DOHH2 (cell line): ENCODE data around the gene SEC14L1.

Source experiments
- H3F3A ChIP-seq: fragments of 200-600 bp; sonication (generic), shearing (Covaris generic); 2 replicates; pipeline ENCODE4 v1.6.0; 2016; ENCODE audit warnings: antibody characterized with exemption, mild to moderate bottlenecking; ENCODE audit not compliant: control insufficient read depth, insufficient read depth
- H3K27ac ChIP-seq: fragments of 200-600 bp; sonication (generic); 2 replicates; pipeline ENCODE4 v1.5.1; 2014; ENCODE audit warnings: low read depth, mild to moderate bottlenecking, low read length, moderate library complexity
- H3K27me3 ChIP-seq: fragments of 200-600 bp; sonication (generic); 2 replicates; pipeline ENCODE4 v1.6.1; 2014; ENCODE audit warnings: mild to moderate bottlenecking, low read length, mixed read lengths; ENCODE audit not compliant: control insufficient read depth
- H3K36me3 ChIP-seq: fragments of 200-600 bp; sonication (generic); 2 replicates; pipeline ENCODE4 v1.6.1; 2014; ENCODE audit warnings: mild to moderate bottlenecking, low read length, moderate library complexity, mixed read lengths; ENCODE audit not compliant: control insufficient read depth
- H3K4me1 ChIP-seq: fragments of 200-600 bp; sonication (generic); 2 replicates; pipeline ENCODE4 v1.6.1; 2014; ENCODE audit warnings: mild to moderate bottlenecking, low read length, mixed read lengths; ENCODE audit not compliant: control insufficient read depth
- H3K4me2 ChIP-seq: fragments of 200-600 bp; sonication (generic); 2 replicates; pipeline ENCODE4 v1.6.0; 2014; ENCODE audit warnings: mild to moderate bottlenecking, low read length, moderate library complexity
- H3K4me3 ChIP-seq: fragments of 200-600 bp; sonication (generic); 2 replicates; pipeline ENCODE4 v1.5.1; 2014; ENCODE audit warnings: mild to moderate bottlenecking, low read length, mixed read lengths
- H3K79me2 ChIP-seq: fragments of 200-600 bp; sonication (generic); 2 replicates; pipeline ENCODE4 v1.6.1; 2014; ENCODE audit warnings: mild to moderate bottlenecking, low read length, mixed read lengths; ENCODE audit not compliant: control insufficient read depth
- H3K9me2 ChIP-seq: fragments of 200-600 bp; sonication (generic); replicated peaks from 2 replicates; pipeline ENCODE4 v1.6.1; 2014; ENCODE audit warnings: mild to moderate bottlenecking, low read length, mixed read lengths; ENCODE audit not compliant: control insufficient read depth
- H3K9me3 ChIP-seq: fragments of 200-600 bp; sonication (generic); 2 replicates; pipeline ENCODE4 v1.6.1; 2014; ENCODE audit warnings: antibody characterized with exemption, low read length, mixed read lengths; ENCODE audit not compliant: control insufficient read depth, insufficient read depth
- H4K20me1 ChIP-seq: fragments of 200-600 bp; sonication (generic); 2 replicates; pipeline ENCODE4 v1.6.0; 2014; ENCODE audit warnings: low read depth, mild to moderate bottlenecking, antibody characterized with exemption, low read length, moderate library complexity; ENCODE audit not compliant: control insufficient read depth, insufficient read depth
- CTCF ChIP-seq: fragments of 200-600 bp; sonication (generic); IDR thresholded peaks from one replicate; pipeline ENCODE4 v1.5.1; 2014; ENCODE audit warnings: antibody characterized with exemption, mild to moderate bottlenecking, low read depth, low read length; ENCODE audit not compliant: poor library complexity, severe bottlenecking
- EZH2phosphoT487 ChIP-seq: fragments of 200-600 bp; sonication (generic); IDR thresholded peaks from 2 replicates; pipeline ENCODE4 v1.6.1; 2017; ENCODE audit warnings: borderline replicate concordance, mild to moderate bottlenecking, antibody characterized with exemption, low read length, moderate library complexity, mixed read lengths

Gene SEC14L1

GRCh38 chr17:77257169-77257568 lies 116.4 kb downstream of the SEC14L1 start:
- Histone ChIP-seq H3K27ac (no peak overlapping the region), H3K4me2 (no peak overlapping the region), H3K27me3 (peaks cover 21% of the 10 kb centered on the region), H3F3A (no peaks in the 10 kb centered on the region; the same call in 1 of the 2 replicates), H3K9me3 (no peaks in the 10 kb centered on the region), H3K4me1 (peaks cover 6% of the 10 kb centered on the region), H3K79me2 (no peaks in the 10 kb centered on the region), H3K36me3 (no peaks in the 10 kb centered on the region), H3K4me3 (no peak overlapping the region), H4K20me1 (no peaks in the 10 kb centered on the region), H3K9me2 (no peaks in the 10 kb centered on the region)
- TF ChIP-seq CTCF = no peak
- TF ChIP-seq EZH2phosphoT487 = no peak

- no peaks in the 10 kb centered on the region for H3K9me3 ChIP-seq
These were observed 117.1 kb downstream of the SEC14L1 start for GRCh38 chr17:77257596-77258458.

GRCh38 chr17:77258638-77259037 lies 117.9 kb downstream of the SEC14L1 start:
- no peaks in the 10 kb centered on the region for H3K9me3 ChIP-seq
- H3K4me2 ChIP-seq = no peak overlapping the region
- H3F3A ChIP-seq = no peaks in the 10 kb centered on the region; the same call in 1 of the 2 replicates
- no peak overlapping the region for H3K4me3 ChIP-seq
- TF ChIP-seq CTCF = no peak
- TF ChIP-seq EZH2phosphoT487 = no peak
- H3K36me3 ChIP-seq = no peaks in the 10 kb centered on the region
- H3K79me2 ChIP-seq = no peaks in the 10 kb centered on the region
- H3K27me3 ChIP-seq = peaks cover 19% of the 10 kb centered on the region
- no peaks in the 10 kb centered on the region for H3K9me2 ChIP-seq
- no peak overlapping the region for H3K27ac ChIP-seq
- no peaks in the 10 kb centered on the region for H4K20me1 ChIP-seq
- peaks cover 6% of the 10 kb centered on the region for H3K4me1 ChIP-seq

More at GRCh38 chr17:77257596-77258458, 117.1 kb downstream of the SEC14L1 start:
- peaks cover 21% of the 10 kb centered on the region for H3K27me3 ChIP-seq
- H3K27ac ChIP-seq = no peak overlapping the region
- H3F3A ChIP-seq = no peaks in the 10 kb centered on the region; the same call in 1 of the 2 replicates
- H3K79me2 ChIP-seq = no peaks in the 10 kb centered on the region
- no peaks in the 10 kb centered on the region for H4K20me1 ChIP-seq
- H3K36me3 ChIP-seq = no peaks in the 10 kb centered on the region
- H3K9me2 ChIP-seq = no peaks in the 10 kb centered on the region
- no peak for TF ChIP-seq EZH2phosphoT487
- H3K4me3 ChIP-seq = no peak overlapping the region
- peaks cover 6% of the 10 kb centered on the region for H3K4me1 ChIP-seq
- H3K4me2 ChIP-seq = no peak overlapping the region

GRCh38 chr17:77264617-77265230 lies 124.0 kb downstream of the SEC14L1 start:
- H3K4me1 ChIP-seq = peaks cover 6% of the 10 kb centered on the region
- TF ChIP-seq CTCF = no peak
- no peaks in the 10 kb centered on the region for H3K9me3 ChIP-seq
- H3K4me3 ChIP-seq = no peak overlapping the region
- no peaks in the 10 kb centered on the region for H3K9me2 ChIP-seq
- no peaks in the 10 kb centered on the region; the same call in 1 of the 2 replicates for H3F3A ChIP-seq
- no peak overlapping the region for H3K4me2 ChIP-seq
- H3K79me2 ChIP-seq = no peaks in the 10 kb centered on the region
- no peaks in the 10 kb centered on the region for H3K36me3 ChIP-seq
- no peak overlapping the region for H3K27ac ChIP-seq
- H3K27me3 ChIP-seq = peaks cover 12% of the 10 kb centered on the region
- no peaks in the 10 kb centered on the region for H4K20me1 ChIP-seq
